ENCODE data around the gene AOPEP. TPM values are rescaled to one million over a fixed set of nuclear protein-coding genes. Genes with fewer than 3 reads are reported as not detected.

AOPEP gene
- total and polyA plus RNA-seq, 9 of the 15 experiments (the other 6 are each of a cell fraction or from before 2014, with no cell fraction given) = 4.5 to 19.3 (median 13.5) TPM

- TF ChIP-seq CBFA2T3 (IDR thresholded peaks at IDR 0.05) (peak; percentile 57; the same call in 1 of the 2 replicates), ZNF398 (CRISPR knock-in tag; IDR thresholded peaks at IDR 0.05) (no peak), GTF2A2 (tag; IDR thresholded peaks at IDR 0.05) (no peak), SLC30A9 (CRISPR knock-in tag; IDR thresholded peaks at IDR 0.05) (no peak), CBFA2T2 (conservative IDR thresholded peaks at IDR 0.05) (0 out of 2 replicates have a peak, but pooled peaks have one; percentile 18), EP300 (IDR thresholded peaks at IDR 0.05; ENCODE audit: low read length) (no peak), SNAPC5 (CRISPR knock-in tag; IDR thresholded peaks at IDR 0.05) (no peak), TCFL5 (CRISPR knock-in tag; conservative IDR thresholded peaks at IDR 0.05) (no peak)
Measured at GRCh38 chr9:95057101-95057500, 330.6 kb downstream of the AOPEP start (continued).

GRCh38 chr9:95058121-95058785 lies 331.8 kb downstream of the AOPEP start:
- in situ Hi-C loops (cut with MboI) (no loop called here), intact Hi-C loops (cut with micrococcal nuclease) (no loop called here)
- no peak for TF ChIP-seq ZNF133 (CRISPR knock-in tag; IDR thresholded peaks at IDR 0.05)
- no peak for TF ChIP-seq ZNF175 (CRISPR knock-in tag; IDR thresholded peaks at IDR 0.05; ENCODE audit: low read depth)
- no peak for TF ChIP-seq BRCA1 (IDR thresholded peaks at IDR 0.05)
- TF ChIP-seq BRCA1 (CRISPR knock-in tag; IDR thresholded peaks at IDR 0.05) = no peak
- no peak for TF ChIP-seq KDM2B (CRISPR knock-in tag; IDR thresholded peaks at IDR 0.05)
- TF ChIP-seq ZBTB34 (CRISPR knock-in tag; IDR thresholded peaks at IDR 0.05) = no peak
- no peak for TF ChIP-seq ZSCAN32 (CRISPR knock-in tag; IDR thresholded peaks at IDR 0.05)
- TF ChIP-seq FOXP1 (CRISPR knock-in tag; IDR thresholded peaks at IDR 0.05) = no peak

More at GRCh38 chr9:95058121-95058785, 331.8 kb downstream of the AOPEP start:
- FAIRE-seq (no peak), DNase-seq (ENCODE audit: extremely low read depth in 1 of 4, low spot score in 3 of 4) (no peak), ATAC-seq (no peak)
- Histone ChIP-seq H3K79me2 (ENCODE audit: control insufficient read depth, insufficient read depth, low read length) (no peaks in the 10 kb centered on the region), H3K36me3 (ENCODE audit: control insufficient read depth, insufficient read depth, low read length) (peaks cover 3% of the 10 kb centered on the region; the same call in 1 of the 3 replicates), H3K4me2 (ENCODE audit: insufficient read depth, low read length) (no peak overlapping the region), H3K4me1 (replicated peaks in 1 of 2; ENCODE audit: control insufficient read depth in 2 of 2, insufficient read depth in 2 of 2, low read length in 2 of 2) (peaks cover 0 to 3% of the 10 kb centered on the region in 2 experiments; a peak in 2 of 5 replicates), H3K9ac (ENCODE audit: insufficient read depth in 1 of 2, low read depth in 2 of 2, low read length in 2 of 2) (no peak overlapping the region), H3K9me1 (ENCODE audit: control insufficient read depth, insufficient read depth, low read length) (no peaks in the 10 kb centered on the region), H3K9me3 (replicated peaks; ENCODE audit: control insufficient read depth, insufficient read depth, low read depth, low read length) (no peaks in the 10 kb centered on the region), H3K4me3 (no peak overlapping the region), H3K27ac (ENCODE audit: extremely low read depth, low read depth, low read length) (no peak overlapping the region), H4K20me1 (replicated peaks; ENCODE audit: control insufficient read depth, insufficient read depth, low read length) (no peaks in the 10 kb centered on the region), H2AFZ (ENCODE audit: low read depth, low read length) (no peak overlapping the region), H3K27me3 (ENCODE audit: control insufficient read depth in 2 of 2, insufficient read depth in 2 of 2, low read length in 2 of 2) (no peaks in the 10 kb centered on the region)
- ChIA-PET CTCF (ENCODE audit: low intra/inter-chr PET ratio) (no interaction called here), POLR2A (interaction anchor here (0.8 to 1.7 kb wide), 2 partner anchors 9 kb away, joined by 3 to 5 read pairs; no protein-coding TSS in a partner anchor)
- 60% methylated on average over 7 of the region's 7 CpGs for WGBS (ENCODE audit: insufficient coverage, low coverage, missing lambda C conversion rate)
- no TSS peak for BruUV-seq (replicated peaks)

Data from K562 (cell line).